ENCODE results near the gene TWF2.

DNA sequence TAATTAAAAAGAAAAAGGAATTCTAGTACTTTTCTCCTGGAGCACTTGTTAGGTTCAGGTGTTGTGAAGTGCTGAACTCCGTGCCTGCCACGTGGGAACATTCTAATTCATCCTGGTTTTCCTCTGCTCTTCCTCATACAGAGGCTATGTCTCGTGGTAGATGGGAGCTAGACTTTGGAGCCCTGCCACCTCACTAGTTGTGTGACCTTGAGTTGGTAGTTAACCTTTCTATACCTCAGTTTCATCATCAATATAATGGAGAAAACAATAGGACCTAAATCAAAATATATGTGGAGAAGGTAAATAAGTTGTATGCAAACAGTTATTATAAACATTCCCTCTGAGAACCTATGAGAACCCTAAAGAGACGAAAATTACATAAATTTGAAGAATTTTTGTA lies 30.4 kb downstream of the TWF2 start:
- TF ChIP-seq POLR2AphosphoS5 (IDR thresholded peaks at IDR 0.05; ENCODE audit: low read length) (no peak), TCF3 (IDR thresholded peaks at IDR 0.05; ENCODE audit: borderline replicate concordance, insufficient read depth, low read depth, low read length) (no peak), CBFB (IDR thresholded peaks at IDR 0.05; ENCODE audit: low read depth) (no peak), NBN (IDR thresholded peaks at IDR 0.05) (no peak), POLR2A (IDR thresholded peaks at IDR 0.05; ENCODE audit: low read depth, low read length) (no peak)

Measured in GM12878 (cell line).